ENCODE results near the gene FBXL12. TPM values are rescaled to one million over a fixed set of nuclear protein-coding genes. Genes with fewer than 3 reads are reported as not detected.

FBXL12 gene
- total and polyA plus RNA-seq, 7 donors = 10.4 to 22.1 (median 14.6) TPM

DNA sequence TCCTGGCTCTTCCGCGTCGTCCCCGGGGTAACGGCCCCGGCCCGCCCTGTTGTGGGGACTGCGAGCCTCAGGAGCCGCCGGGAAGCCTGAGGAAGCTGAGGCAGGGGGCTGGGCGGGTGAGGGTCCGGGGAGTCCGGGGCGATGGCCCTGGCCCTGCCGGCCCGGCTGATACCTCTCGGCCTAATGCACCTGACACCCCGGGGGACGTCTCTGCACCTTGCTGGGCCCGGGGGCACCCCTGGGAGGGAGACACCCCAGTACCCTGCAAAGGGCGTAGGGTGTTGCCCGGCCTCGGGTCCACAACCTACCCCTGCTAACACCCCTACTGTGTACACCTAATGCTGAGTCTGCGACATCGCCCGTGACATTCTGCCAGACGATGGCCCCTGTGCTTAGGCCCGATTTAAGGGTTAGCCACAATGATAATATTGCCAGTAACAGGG is 16.6 kb upstream of the FBXL12 start:
- ATAC-seq = peak in 3 of 4 donors; percentile 9 to 17 (median 13)
- peak overlapping the region; percentile 80 for H3K27ac ChIP-seq

DNA sequence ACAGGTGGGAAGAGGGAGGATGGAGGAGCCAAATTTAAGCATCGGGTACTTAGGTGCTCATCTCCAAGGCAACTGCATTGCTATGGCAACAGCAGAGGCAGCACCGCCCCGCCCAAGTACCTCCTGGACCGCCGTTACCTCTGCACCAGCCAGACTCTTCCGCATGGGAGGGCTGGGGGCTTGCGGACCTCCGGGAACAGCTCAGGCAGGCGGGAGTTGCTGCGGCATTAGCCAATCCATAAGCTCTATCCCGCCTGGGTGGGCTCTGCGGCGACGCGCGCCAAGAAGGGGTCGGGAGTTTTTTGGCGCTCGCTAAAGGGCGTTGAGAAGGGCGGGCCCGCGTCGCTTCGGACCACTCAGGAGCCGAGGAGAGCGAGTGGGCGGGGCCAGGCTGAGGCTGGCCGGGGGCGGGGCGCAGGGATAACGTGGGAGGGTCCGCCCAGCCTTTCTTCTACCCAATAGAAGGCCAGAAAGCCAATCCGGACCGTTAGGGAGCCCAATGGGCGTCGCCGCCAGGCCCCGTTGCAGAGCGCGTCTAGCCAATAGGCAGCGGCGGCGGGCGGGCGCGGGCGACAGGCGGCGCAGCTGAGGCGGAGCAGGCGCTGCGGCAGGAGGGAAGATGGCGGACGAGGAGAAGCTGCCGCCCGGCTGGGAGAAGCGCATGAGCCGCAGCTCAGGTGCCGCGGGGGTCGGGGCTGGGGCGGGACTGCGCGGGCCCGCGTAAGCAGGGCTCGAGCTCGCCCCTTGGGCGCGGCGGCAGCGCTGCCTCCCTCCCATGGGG is 16.0 kb upstream of the FBXL12 start, which contains the start of gene PIN1:
TSS of gene PIN1 (plus strand) at position 593 of the 781 bp plus-strand sequence. CDS start at position 620, 27 bp downstream.
- ATAC-seq = peak; percentile 99 to 100 (median 99)
- Histone ChIP-seq H3K4me1 (peaks cover 12% of the 10 kb centered on the region), H3K4me3 (peak within 1 kb of the TSS; percentile 96), H3K36me3 (ENCODE audit: insufficient read depth in 1 of 2, low read depth in 1 of 2) (peaks cover 0 to 29% of the 10 kb centered on the region in 2 donors), H3K27ac (peak within 1 kb of the TSS; percentile 80), H3K27me3 (ENCODE audit: insufficient read depth in 3 of 3, low read length in 2 of 3) (no peaks in the 10 kb centered on the region), H3K9me3 (no peaks in the 10 kb centered on the region)
- intact Hi-C loops (cut with DNase I) = loop anchor here in 1 of 2 donors (10.0 kb wide), 1 partner anchor 500 kb away; the partner anchor contains the start of genes ICAM3 and RAVER1
- TF ChIP-seq, protein P1, sequence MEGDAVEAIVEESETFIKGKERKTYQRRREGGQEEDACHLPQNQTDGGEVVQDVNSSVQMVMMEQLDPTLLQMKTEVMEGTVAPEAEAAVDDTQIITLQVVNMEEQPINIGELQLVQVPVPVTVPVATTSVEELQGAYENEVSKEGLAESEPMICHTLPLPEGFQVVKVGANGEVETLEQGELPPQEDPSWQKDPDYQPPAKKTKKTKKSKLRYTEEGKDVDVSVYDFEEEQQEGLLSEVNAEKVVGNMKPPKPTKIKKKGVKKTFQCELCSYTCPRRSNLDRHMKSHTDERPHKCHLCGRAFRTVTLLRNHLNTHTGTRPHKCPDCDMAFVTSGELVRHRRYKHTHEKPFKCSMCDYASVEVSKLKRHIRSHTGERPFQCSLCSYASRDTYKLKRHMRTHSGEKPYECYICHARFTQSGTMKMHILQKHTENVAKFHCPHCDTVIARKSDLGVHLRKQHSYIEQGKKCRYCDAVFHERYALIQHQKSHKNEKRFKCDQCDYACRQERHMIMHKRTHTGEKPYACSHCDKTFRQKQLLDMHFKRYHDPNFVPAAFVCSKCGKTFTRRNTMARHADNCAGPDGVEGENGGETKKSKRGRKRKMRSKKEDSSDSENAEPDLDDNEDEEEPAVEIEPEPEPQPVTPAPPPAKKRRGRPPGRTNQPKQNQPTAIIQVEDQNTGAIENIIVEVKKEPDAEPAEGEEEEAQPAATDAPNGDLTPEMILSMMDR (IDR thresholded peaks at IDR 0.05) = peak; percentile 64
- peak; percentile 99 for DNase-seq
- WGBS, 3 donors = 0% methylated on average over 50 to 73 of the region's 73 CpGs

More for the DNA sequence above, 16.6 kb upstream of the FBXL12 start:
- 1 to 4% (median 2%) methylated on average over 12 to 28 of the region's 28 CpGs for WGBS, 3 donors
- peaks cover 0 to 29% of the 10 kb centered on the region in 2 donors for H3K36me3 ChIP-seq (ENCODE audit: insufficient read depth in 1 of 2, low read depth in 1 of 2)
- no peaks in the 10 kb centered on the region for H3K9me3 ChIP-seq
- TF ChIP-seq, protein P1 (IDR thresholded peaks at IDR 0.05) = no peak
- H3K4me1 ChIP-seq = peaks cover 12% of the 10 kb centered on the region
- no peak for DNase-seq
- no peaks in the 10 kb centered on the region for H3K27me3 ChIP-seq (ENCODE audit: insufficient read depth in 3 of 3, low read length in 2 of 3)
- H3K4me3 ChIP-seq = peak overlapping the region; percentile 96
- intact Hi-C loops (cut with DNase I) = loop anchor here in 1 of 2 donors (10.0 kb wide), 1 partner anchor 499 kb away; the partner anchor contains the start of genes ICAM3 and RAVER1

DNA sequence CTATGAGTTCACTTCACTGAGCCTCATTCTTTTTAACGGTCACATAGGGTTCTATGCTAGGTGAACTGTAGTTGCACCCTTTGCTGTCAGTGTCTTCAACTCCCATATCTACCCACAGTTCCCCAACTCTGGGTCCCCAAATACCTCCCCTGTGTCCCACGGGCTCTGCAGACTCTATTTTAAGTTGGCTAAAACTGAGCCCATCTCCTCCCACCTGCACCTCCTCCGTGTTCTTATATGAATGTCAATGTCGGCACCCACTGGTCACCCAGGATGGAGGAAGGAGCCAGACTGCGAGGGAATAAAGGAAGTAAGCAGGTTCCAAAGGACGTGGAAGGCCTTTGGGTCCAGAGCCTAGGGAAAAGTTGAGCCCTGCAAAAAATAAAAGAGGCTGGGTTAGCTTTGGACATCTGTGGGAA is 15.4 kb upstream of the FBXL12 start:
- intact Hi-C loops (cut with DNase I) = loop anchor here in 1 of 2 donors (10.0 kb wide), 1 partner anchor 500 kb away; the partner anchor contains the start of genes ICAM3 and RAVER1

DNA sequence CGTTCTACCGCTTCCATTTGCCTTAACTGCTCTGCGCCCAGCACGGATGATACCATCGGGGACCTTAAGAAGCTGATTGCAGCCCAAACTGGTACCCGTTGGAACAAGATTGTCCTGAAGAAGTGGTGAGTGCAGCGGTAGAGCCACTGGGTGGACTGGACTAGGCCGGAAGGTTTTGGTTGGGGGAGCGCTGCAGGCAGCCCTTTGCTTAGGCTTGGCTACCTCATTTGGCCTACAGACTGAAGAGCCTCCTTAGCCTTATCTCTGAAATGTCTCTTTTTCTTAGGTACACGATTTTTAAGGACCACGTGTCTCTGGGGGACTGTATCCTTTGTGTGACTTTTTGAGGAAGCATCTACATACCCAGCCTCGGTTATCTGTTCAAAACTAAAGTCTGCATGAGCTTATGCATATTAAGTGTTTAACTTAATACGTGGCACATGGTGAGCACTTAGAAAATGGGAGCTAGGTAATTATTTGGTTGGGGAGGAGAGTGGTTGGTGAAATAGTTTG is 9.7 kb upstream of the FBXL12 start:
- WGBS, 3 donors = 25 to 34% (median 27%) methylated on average over 13 of the region's 13 CpGs
- no peak for DNase-seq
- peaks cover 21% of the 10 kb centered on the region for H3K4me1 ChIP-seq
- peak overlapping the region; percentile 95 for H3K4me3 ChIP-seq
- peaks cover 0 to 36% of the 10 kb centered on the region in 2 donors for H3K36me3 ChIP-seq (ENCODE audit: insufficient read depth in 1 of 2, low read depth in 1 of 2)
- no peaks in the 10 kb centered on the region for H3K27me3 ChIP-seq (ENCODE audit: insufficient read depth in 3 of 3, low read length in 2 of 3)
- no peaks in the 10 kb centered on the region for H3K9me3 ChIP-seq
- no peak for ATAC-seq
- no peak overlapping the region for H3K27ac ChIP-seq
- intact Hi-C loops (cut with DNase I) = no loop called here
- TF ChIP-seq, protein P1 (IDR thresholded peaks at IDR 0.05) = no peak

More for the DNA sequence above, 15.4 kb upstream of the FBXL12 start:
- Histone ChIP-seq H3K36me3 (ENCODE audit: insufficient read depth in 1 of 2, low read depth in 1 of 2) (peaks cover 0 to 29% of the 10 kb centered on the region in 2 donors), H3K27me3 (ENCODE audit: insufficient read depth in 3 of 3, low read length in 2 of 3) (no peaks in the 10 kb centered on the region), H3K27ac (peak overlapping the region; percentile 48), H3K9me3 (no peaks in the 10 kb centered on the region), H3K4me1 (peaks cover 12% of the 10 kb centered on the region), H3K4me3 (peak overlapping the region; percentile 96)
- TF ChIP-seq, protein P1 (IDR thresholded peaks at IDR 0.05) = no peak
- ATAC-seq (no peak), DNase-seq (no peak)
- WGBS, 3 donors = 52 to 59% (median 57%) methylated on average over 6 of the region's 6 CpGs
